ENCODE data around the gene PAK1. TPM values are rescaled to one million over a fixed set of nuclear protein-coding genes. Genes with fewer than 3 reads are reported as not detected.

PAK1 gene
- total and polyA plus RNA-seq, 9 of the 15 experiments (the other 6 are each of a cell fraction or from before 2014, with no cell fraction given), result 0.52 to 11.7 (median 1.9) TPM

GRCh38 chr11:77387701-77388100 is 86.2 kb downstream of the PAK1 start:
- in situ Hi-C loops (cut with MboI) (no loop called here), intact Hi-C loops (cut with micrococcal nuclease) (no loop called here)
- no peak overlapping the region for H3K4me3 ChIP-seq
- H2AFZ ChIP-seq (ENCODE audit: low read depth, low read length), result no peak overlapping the region
- H3K27ac ChIP-seq (ENCODE audit: extremely low read depth, low read depth, low read length), result no peak overlapping the region
- peaks cover 0 to 3% of the 10 kb centered on the region in 2 experiments; a peak in 2 of 5 replicates for H3K27me3 ChIP-seq (ENCODE audit: control insufficient read depth in 2 of 2, insufficient read depth in 2 of 2, low read length in 2 of 2)
- BruUV-seq (replicated peaks), result no TSS peak
- H3K4me1 ChIP-seq (replicated peaks in 1 of 2; ENCODE audit: control insufficient read depth in 2 of 2, insufficient read depth in 2 of 2, low read length in 2 of 2), result no peaks in the 10 kb centered on the region
- H3K9me1 ChIP-seq (ENCODE audit: control insufficient read depth, insufficient read depth, low read length), result no peaks in the 10 kb centered on the region
- no peaks in the 10 kb centered on the region for H3K36me3 ChIP-seq (ENCODE audit: control insufficient read depth, insufficient read depth, low read length)
- POLR2A ChIA-PET, result no interaction called here
- H3K79me2 ChIP-seq (ENCODE audit: control insufficient read depth, insufficient read depth, low read length), result no peaks in the 10 kb centered on the region
- no peaks in the 10 kb centered on the region for H3K9me3 ChIP-seq (replicated peaks; ENCODE audit: control insufficient read depth, insufficient read depth, low read depth, low read length)
- FAIRE-seq (no peak), DNase-seq (ENCODE audit: extremely low read depth in 1 of 4, low spot score in 3 of 4) (no peak), ATAC-seq (no peak)
- H3K9ac ChIP-seq (ENCODE audit: insufficient read depth in 1 of 2, low read depth in 2 of 2, low read length in 2 of 2), result no peak overlapping the region
- no peak for TF ChIP-seq CTBP1 (IDR thresholded peaks at IDR 0.05; ENCODE audit: borderline replicate concordance)
- TF ChIP-seq CHAMP1 (IDR thresholded peaks at IDR 0.05), result no peak
- no peak for TF ChIP-seq RB1 (IDR thresholded peaks at IDR 0.05; ENCODE audit: low read depth)
- TF ChIP-seq CHD4 (IDR thresholded peaks at IDR 0.05; ENCODE audit: insufficient read depth, insufficient replicate concordance, low read depth, low read length, poor library complexity, severe bottlenecking), result no peak
- TF ChIP-seq RBM17 (IDR thresholded peaks at IDR 0.05; ENCODE audit: borderline replicate concordance, low read depth, low read length), result no peak
- no peak for TF ChIP-seq GATA2 (CRISPR knock-in tag; IDR thresholded peaks at IDR 0.05)
- no peak for TF ChIP-seq THRAP3 (IDR thresholded peaks at IDR 0.05; ENCODE audit: borderline replicate concordance)
- TF ChIP-seq ZNF217 (CRISPR knock-in tag; IDR thresholded peaks at IDR 0.05), result no peak
- no peak for TF ChIP-seq HNRNPLL (IDR thresholded peaks at IDR 0.05; ENCODE audit: low read depth, low read length, poor library complexity, severe bottlenecking)
- no peak for TF ChIP-seq STAT5A (IDR thresholded peaks at IDR 0.05; ENCODE audit: borderline replicate concordance, low read length)
- TF ChIP-seq MTA3 (IDR thresholded peaks at IDR 0.05; ENCODE audit: borderline replicate concordance), result no peak
- no peak for TF ChIP-seq ZNF561 (CRISPR knock-in tag; conservative IDR thresholded peaks at IDR 0.05)
- TF ChIP-seq SRF (CRISPR knock-in tag; IDR thresholded peaks at IDR 0.05), result no peak
- CTCF ChIA-PET (ENCODE audit: low intra/inter-chr PET ratio), result interaction anchor here (0.7 kb wide), 1 partner anchor 196 kb away, joined by 3 read pairs; no protein-coding TSS in a partner anchor
- H4K20me1 ChIP-seq (replicated peaks; ENCODE audit: control insufficient read depth, insufficient read depth, low read length), result no peaks in the 10 kb centered on the region
- no peak overlapping the region for H3K4me2 ChIP-seq (ENCODE audit: insufficient read depth, low read length)
